NB4 (cell line): Measurements from ENCODE around the gene CALML3.

Experiments
- CTCF ChIP-seq: IDR thresholded peaks from one replicate; pipeline ENCODE4 v1.5.1; 2012; ENCODE audit warnings: low read depth, low read length
- POLR2A ChIP-seq: IDR thresholded peaks from 2 replicates; pipeline ENCODE4 v1.6.1; 2011; ENCODE audit warnings: mild to moderate bottlenecking; ENCODE audit not compliant: insufficient read length; ENCODE audit errors: extremely low read depth
- TF ChIP-seq, protein P1 (sequence below): IDR thresholded peaks from 2 replicates; pipeline ENCODE4 v1.6.1; 2011; ENCODE audit warnings: low read depth, low read length

GRCh38 chr10:5490032-5490431, 34.7 kb upstream of the CALML3 start:
- TF ChIP-seq CTCF (no peak), POLR2A (no peak)
- TF ChIP-seq, protein P1, sequence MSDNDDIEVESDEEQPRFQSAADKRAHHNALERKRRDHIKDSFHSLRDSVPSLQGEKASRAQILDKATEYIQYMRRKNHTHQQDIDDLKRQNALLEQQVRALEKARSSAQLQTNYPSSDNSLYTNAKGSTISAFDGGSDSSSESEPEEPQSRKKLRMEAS: no peak
